Measurements from ENCODE around the gene CTCF. TPM values are rescaled to one million over a fixed set of nuclear protein-coding genes. Genes with fewer than 3 reads are reported as not detected.

CTCF gene
- total RNA-seq, 1 donor from 2014 or later = 54.0 TPM

DNA sequence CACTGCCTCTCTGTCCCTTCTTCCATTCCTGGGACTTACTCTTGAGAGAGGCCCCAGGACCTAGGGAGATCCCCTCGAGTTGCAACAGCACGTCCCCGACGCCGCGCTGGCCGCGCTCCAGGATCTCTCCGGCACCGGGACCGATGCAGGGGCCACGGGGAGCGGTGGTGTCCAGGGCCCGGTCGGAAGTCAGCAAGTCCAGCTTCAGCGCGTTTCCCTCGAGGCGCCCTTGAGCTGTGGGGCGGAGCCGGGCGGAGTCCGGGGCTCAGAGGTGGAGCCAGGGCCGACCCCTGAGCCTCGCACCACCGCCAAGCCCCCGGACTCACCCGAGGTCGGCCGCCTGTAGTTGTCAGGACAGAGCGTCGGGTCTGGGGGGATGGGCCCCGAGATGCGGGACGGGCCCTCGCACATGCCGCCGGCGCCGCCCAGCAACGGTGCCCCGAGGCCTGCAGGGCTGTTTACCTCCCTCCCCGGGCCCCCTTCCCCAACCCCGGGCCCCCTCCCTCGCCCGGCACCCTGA lies 103.8 kb downstream of the CTCF start:
- DNase-seq = no peak

DNA sequence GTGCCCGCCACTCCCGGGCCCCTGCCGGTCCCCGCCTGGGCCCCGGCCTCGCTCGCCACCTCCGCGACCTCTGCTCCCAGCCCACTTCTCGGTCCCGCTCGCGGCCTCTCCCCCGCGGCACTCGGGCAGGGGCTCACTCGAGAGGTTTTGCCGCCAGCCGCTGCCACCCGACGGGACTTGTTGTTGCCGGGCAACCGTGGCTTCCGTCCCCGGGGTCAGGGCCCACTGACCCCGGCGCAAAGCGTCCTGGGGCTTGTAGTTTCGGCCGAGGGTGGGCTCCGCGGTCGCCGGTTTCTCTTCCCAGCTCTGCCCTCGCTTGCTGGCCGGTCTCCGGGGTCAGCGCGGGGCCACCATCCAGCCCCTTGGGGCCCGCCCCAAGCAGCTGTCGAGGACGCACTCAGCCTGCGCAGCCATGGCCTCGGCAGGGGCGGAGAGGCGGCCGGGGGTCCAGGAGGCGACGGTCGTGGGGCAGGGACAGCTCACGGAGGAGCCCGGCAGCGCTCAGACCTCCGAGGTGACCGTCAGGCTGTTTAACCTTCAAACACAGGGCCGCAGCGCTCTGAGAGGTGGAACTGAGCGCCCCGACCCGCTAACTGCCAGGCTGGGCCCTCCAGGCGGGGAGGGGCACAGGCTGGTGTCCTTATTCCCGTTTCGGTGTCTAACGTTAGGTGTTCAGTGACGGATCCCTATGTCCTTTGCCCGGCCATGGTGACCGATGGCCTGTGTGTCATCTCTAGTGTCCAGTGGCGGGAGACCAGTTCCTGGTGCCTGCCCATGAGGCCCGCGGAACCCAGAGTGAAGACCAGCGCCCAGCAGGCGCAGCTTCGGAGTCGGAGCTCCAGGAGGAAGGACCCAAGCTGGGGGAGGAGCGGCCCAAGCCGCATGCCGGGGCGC lies 104.5 kb downstream of the CTCF start, which contains the start of the genes C16orf86 and ENKD1:
Gene C16orf86, plus strand, starts transcription at position 256 of the 894 bp plus-strand sequence. Its CDS starts 157 bp downstream, at position 413.
Gene ENKD1, minus strand, starts transcription at position 192 of the 894 bp plus-strand sequence. CDS start 308 bp downstream, outside the sequence.
- DNase-seq = peak; percentile 55

DNA sequence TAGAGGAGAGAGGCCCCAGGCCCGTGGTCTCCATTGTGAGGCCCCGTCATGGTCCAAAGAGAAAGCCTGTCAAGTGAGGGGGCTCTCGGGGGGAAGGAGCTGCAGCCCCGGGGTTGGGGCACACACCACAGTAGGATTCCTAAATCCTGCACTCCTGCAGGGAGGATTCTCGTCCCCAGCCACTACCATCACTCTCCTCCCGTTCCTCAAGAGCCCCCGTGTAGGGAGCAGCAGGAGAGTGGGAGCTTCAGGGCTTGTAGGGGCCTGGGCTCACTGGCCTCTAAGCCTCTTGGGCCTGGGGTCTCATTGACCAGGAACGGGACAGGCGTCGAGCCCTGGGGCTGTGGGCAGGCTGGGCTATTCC lies 105.1 kb downstream of the CTCF start:
- DNase-seq = no peak

GRCh38 chr16:67667817-67668494 lies 105.6 kb downstream of the CTCF start:
- DNase-seq = peak; percentile 79

DNA sequence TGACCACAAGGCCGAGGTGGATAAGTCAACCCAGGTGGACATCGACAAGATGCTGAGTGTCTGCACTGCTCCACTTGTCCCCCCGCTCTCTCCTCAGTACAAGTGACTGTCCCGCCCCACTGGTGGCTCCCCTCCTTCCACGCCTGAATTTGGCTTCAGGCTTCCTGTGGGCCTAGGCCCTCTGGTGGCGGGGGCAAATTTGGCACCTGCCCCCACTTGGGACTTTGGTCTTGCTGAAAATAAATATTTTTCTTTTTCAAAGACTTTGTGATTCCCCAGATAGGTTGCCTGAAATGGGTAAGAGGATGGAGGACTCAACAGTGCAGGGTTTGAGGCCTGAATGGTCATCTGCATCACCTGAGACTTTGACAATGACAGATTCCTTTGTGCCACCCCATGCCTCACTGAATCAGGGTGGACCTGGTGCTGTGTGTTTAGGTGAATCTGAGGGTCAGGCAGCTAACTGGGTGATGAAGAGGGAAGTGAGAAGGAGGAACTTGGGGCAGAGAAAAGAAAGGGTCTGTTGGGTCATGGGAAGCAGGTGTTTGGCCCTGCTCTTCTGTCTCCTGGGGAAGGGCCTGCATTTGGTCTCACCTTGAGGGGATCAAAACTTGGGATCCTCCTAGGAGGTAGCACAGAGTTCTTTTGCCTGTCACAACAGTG lies 106.3 kb downstream of the CTCF start:
- DNase-seq = no peak

DNA sequence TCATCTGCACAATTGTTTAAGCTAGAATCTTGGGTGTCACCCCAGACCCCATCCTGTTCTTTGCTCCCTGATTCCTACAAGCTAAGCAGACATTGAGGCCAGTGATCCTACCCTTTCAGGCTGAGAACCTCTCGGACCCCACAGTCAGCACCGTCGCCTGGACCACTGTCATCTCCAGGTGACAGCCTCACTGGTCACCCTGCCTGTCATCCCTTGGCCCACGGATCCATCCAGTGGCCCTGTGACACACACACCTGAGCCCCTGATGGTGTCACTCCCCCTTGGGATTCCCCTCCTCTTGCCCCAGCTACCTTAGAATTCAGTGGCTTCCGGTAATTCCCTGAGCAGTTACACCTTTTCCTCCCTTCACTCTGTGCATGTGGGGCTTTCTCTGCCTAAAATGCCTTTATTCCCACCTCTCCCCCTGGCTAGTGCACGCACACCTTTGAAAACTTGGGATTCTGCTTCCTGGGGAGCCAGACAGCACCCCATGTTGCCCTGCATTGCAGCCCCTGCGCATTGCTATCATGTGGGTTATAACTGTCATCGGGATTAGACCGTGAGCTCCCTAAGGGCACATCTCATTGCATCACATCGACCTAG lies 107.3 kb downstream of the CTCF start:
- no peak for DNase-seq

- no peak for DNase-seq
Observed at GRCh38 chr16:67672306-67672705, 110.0 kb downstream of the CTCF start.

- peak; percentile 43 for DNase-seq
Observed at GRCh38 chr16:67672739-67673662, 110.7 kb downstream of the CTCF start.

GRCh38 chr16:67673712-67674580 lies 111.6 kb downstream of the CTCF start:
- no peak for DNase-seq

- DNase-seq = no peak
Observed at GRCh38 chr16:67674851-67675578, 112.7 kb downstream of the CTCF start.

GRCh38 chr16:67675579-67675935 lies 113.2 kb downstream of the CTCF start:
- no peak for DNase-seq

DNA sequence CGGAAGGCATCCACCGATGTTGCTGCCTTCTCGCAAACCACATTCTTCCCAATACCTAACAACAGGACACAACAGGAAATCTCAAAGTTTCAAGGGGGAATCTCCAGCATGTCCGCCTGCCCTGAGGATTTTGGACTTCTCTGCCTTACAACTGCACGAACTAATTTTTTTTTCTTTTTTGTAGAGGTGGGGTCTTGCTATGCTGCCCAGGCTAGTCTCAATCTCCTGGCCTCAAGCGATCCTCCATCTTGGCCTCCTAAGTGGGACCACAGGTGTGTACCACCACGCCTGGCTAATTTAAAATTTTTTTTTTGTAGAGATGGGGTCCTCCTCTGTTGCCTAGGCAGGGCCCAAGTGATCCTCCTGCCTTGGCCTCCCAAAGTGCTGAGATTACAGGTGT lies 113.7 kb downstream of the CTCF start:
- DNase-seq = no peak

- no peak for DNase-seq
Observed at GRCh38 chr16:67676516-67676915, 114.2 kb downstream of the CTCF start.

- no peak for DNase-seq
Observed at GRCh38 chr16:67676939-67677338, 114.6 kb downstream of the CTCF start.

GRCh38 chr16:67677712-67678111 lies 115.4 kb downstream of the CTCF start:
- no peak for DNase-seq

DNA sequence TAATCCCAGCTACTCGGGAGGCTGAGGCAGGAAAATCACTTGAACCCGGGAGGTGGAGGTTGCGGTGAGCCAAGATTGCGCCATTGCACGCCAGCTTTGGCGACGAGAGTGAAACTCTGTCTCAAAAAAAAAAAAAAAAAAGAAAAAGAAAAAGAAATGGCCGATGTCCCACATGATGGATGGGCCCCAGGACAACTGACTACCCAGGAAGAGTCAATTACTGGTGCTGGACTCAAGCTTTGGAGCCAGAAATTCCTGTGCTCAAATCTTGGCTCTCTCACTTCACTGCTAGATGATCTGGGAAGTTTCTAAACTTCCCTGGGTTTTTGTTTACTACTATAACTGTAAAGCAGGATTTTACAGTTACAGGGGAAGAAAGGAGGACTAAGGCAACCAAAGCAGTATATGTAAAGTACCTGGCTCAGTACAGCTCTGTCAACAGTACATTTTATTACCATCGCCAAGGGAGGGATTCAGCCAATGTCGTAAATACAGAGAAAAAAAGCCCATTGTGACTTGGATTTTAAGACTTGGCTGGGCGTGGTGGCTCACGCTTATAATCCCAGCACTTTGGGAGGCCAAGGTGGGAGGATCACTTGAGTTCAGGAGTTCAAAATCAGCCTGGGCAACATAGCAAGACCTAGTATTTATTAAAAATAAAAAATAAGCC lies 116.2 kb downstream of the CTCF start:
- DNase-seq = no peak

DNA sequence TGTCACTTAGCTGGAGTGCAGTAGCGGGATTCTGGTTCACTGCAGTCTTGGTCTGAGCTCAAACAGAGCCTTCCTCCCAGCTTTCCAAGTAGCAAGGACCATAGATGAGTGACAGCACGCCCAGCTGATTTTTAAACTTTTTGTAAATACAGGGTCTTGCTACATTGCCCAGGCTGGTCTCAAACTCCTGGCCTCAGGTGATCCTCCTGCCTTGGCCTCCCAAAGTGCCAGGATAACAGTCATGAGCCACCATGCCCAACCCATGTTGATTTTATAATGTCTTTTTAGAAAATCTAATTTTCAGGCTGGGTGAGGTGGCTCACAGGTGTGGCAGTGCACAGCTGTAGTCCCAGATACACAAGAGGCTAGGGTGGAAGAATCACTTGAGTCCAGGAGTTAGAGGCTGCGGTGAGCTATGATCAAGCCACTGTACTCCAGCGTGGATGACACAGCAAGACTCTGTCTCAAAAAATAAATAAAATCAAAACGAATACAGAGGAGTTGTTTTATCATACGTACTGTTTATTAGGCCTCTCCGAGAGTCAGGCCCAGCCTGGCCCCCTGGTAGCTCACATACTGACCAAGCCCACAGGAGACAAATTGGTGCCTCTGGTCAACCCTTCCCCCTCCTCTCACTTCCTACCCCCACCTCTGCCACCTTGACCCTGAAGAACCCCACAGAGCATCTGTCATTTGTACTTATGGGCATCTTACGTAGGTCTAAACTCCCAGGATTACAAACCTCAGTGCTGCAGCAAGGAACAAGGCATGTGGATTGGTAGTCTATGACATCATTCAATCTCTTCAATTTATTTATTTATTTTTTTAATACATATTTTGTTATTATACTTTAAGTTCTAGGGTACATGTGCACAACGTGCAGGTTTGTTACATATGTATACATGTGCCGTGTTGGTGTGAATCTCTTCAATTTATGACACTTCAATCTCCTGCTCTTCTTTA lies 117.9 kb downstream of the CTCF start:
- no peak for DNase-seq

GRCh38 chr16:67683767-67684166 lies 121.4 kb downstream of the CTCF start:
- DNase-seq = no peak
